DND-41 (cell line): ENCODE results near the gene CCDC6.

Experiments
- EZH2 ChIP-seq: IDR thresholded peaks from 3 replicates; pipeline ENCODE4 v1.6.1; 2012; ENCODE audit warnings: borderline replicate concordance, low read depth, mild to moderate bottlenecking, moderate library complexity, low read length, inconsistent platforms; ENCODE audit not compliant: severe bottlenecking
- TF ChIP-seq, protein P1 (sequence below): IDR thresholded peaks from 2 replicates; pipeline ENCODE4 v1.5.1; 2012; ENCODE audit warnings: borderline replicate concordance, low read length, moderate library complexity, mild to moderate bottlenecking; ENCODE audit not compliant: poor library complexity, severe bottlenecking; ENCODE audit errors: extremely low read depth

DNA sequence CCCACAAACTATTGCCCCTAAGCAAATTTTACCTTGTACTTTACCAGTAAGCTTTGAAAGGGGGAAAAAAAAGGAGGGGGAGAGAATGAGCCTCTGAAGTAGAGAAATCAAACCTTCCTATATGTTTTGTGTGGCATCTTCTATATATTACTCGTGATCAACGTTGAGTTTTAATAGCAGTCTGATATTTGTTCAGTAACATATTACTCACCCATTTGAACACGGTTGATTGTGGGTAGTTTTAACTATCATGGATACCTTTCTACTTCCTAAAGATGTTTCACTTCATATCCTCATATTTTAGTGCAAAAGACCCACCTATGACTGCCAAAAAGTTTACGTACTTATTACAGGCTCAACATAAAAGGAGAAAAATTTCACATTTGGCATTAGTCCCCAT is 54.5 kb downstream of the CCDC6 start:
- TF ChIP-seq, protein P1, sequence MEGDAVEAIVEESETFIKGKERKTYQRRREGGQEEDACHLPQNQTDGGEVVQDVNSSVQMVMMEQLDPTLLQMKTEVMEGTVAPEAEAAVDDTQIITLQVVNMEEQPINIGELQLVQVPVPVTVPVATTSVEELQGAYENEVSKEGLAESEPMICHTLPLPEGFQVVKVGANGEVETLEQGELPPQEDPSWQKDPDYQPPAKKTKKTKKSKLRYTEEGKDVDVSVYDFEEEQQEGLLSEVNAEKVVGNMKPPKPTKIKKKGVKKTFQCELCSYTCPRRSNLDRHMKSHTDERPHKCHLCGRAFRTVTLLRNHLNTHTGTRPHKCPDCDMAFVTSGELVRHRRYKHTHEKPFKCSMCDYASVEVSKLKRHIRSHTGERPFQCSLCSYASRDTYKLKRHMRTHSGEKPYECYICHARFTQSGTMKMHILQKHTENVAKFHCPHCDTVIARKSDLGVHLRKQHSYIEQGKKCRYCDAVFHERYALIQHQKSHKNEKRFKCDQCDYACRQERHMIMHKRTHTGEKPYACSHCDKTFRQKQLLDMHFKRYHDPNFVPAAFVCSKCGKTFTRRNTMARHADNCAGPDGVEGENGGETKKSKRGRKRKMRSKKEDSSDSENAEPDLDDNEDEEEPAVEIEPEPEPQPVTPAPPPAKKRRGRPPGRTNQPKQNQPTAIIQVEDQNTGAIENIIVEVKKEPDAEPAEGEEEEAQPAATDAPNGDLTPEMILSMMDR: no peak
- no peak for TF ChIP-seq EZH2
